Measurements from ENCODE around the gene RABGAP1L.
"Not testable (repeated sequence)": the region's sequence is repeated elsewhere in the genome, so short reads cannot be mapped to it uniquely, and the experiment has no call there.

Gene RABGAP1L

DNA sequence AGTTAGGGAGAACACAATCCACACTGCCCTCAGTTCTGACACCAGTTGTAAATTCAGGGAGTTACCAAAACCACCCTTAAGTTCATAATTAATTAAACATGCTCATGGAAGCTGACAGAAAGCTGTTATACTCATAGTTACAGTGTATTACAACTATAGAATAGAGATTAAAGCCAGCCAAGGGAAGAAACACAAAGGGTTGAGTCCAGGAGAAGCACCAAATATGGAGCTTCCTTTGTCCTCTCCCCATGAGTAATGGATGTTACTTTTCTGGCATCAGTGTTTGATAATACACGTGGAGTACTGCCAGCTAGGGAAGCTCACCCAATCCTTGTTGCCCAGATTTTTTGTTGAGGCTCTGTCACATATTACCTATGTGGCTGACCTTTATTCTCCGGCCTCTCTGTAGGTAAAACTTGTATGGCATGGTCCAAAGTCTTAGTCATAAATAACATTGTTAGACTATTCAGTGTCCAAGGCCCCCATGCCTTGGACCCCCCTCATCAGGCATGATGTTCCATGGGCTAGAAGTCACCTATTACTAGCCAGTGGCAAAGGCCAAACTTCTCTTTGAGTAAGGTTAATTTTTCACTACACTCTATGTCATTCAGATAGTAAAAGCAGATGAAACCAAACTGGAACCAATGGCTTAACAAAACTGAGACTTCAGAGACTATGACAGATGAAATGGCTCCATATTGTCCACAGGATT lies 464.2 kb downstream of the RABGAP1L start:
- no peak for DNase-seq

DNA sequence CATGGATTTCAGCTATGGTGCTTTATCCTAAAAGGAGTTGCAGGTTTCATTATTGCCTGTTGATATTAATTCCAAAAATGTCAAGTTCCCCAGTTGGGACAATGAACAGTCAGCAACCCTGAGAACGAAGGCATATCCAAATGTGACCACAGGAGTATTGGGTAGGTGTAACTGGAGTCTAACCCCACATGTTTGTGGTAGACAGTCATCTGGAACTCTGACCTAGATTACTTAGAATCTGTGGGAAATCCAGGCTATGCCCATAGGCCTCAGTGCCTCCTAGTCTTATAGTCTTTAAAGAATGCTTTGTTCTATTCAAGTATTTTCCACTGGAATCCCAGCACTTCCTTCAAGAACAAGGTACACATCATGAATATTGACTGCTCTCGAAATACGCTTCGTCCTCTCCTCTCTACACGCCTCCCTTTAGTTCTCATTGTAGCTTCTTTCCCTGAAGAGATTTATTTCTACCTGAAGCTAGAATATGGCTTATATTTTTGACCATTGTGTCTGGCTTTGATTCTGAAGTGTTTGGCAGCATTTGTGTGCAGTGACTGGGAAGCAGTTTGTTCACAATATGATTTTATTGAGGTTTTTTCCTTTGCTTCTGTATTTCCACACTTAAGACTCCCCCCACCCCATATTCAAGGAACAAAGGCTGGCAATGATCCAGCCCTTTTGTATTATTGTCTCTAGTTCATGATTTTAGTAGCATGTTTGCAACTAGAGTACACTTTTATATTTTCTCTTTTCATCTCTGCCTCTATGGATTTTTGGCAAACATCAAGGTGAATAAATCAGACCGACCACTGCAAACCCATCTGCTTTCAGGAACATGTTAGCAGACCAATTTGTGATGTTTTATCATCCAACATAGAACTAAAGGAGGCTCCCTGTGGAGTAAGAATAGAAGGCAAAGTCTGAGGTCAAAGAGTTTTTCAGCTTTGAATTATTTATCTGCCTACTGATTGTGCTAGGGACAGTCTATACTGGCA lies 467.0 kb downstream of the RABGAP1L start:
- no peak for DNase-seq

DNA sequence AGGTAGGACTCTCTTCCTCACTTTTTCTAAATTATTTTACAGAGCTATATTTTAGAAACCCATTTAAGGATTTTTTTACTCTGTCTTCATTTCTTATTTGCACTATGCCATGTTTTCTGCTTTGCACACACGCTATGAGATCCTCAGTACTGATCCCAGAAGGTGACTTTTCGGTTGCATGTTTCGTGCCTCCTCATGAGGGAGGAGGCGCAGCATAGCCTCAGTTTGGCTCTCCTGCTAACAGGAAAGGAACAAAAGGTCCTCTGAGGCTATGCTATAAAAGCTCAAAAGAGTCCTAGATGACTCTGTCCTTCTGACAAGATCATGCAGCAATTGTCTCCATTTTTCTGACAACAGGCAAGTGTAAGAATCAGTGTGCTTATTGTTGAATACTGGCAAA lies 478.2 kb downstream of the RABGAP1L start:
- no peak for DNase-seq

DNA sequence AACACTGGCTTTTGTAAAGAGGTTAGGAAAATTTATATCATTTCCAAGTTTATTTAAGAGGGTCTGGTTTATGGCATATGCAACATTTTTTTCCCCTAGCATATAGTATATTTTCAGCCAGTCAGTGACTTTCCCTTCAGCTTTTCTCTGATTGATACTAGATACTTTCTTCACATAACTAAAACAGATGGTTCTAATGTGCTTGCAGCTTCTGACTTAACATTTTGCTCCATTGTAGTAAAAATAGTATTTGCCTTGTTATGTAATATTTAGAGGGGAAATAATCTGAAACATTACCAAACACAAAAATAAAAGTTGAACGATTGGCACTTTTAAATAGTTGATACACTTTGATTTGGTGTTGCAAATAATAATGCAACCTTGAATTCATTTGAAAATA lies 480.1 kb downstream of the RABGAP1L start:
- DNase-seq: no peak

DNA sequence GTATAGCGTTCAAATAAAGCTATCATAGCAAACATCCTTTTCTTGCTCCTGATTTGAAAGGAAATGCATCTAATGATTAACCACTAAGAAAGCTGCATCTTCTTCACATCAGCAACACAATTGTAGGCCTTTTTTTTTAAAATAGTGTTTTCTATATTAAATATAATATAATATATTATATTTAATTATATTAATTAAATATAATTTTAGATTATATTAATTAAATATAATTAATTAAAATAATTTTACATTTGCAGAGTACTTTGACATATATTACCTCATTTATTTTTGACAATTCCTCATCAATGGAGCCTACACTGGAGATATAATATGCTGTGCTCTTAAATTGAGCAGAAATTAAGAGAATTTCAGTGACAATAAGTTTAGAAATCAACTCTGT lies 481.5 kb downstream of the RABGAP1L start:
- no peak for DNase-seq

DNA sequence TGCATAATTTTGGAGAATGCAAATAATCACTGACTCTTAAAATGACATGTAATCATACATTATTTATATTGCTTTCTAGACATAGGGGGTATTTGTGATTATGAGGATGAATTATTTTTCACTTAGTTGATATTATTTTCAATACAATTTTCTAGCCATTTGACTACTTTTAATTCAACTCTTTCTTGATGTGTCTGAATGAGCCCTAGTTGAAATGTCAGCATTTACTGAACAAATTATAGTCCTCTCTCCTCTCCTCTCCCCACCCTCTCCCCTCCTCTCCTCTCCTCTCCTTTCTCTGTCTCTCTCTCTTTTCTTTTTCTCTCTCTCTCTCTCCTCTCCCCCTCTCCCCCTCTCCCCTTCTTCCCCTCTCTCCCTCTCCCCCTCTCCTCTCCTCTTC lies 483.1 kb downstream of the RABGAP1L start:
- no peak for DNase-seq

DNA sequence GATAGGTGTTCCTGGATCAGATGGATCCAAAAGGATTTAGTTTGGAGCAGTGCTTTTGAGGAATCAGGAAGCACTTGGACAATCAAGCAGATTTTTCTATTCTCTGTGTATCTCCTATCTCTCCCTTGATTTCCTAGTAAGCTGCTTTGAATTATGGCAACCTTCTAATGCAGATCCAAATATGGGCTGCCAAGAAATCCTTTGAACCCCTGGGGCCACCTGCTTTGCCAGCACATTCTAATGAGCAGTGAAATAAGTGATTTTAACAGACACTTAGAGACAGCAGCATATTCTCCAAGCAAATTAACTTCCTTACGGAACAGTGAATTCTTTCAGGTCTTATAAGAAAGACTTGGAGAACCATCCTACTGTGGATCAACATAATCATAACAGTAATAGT lies 483.9 kb downstream of the RABGAP1L start:
- no peak for DNase-seq

DNA sequence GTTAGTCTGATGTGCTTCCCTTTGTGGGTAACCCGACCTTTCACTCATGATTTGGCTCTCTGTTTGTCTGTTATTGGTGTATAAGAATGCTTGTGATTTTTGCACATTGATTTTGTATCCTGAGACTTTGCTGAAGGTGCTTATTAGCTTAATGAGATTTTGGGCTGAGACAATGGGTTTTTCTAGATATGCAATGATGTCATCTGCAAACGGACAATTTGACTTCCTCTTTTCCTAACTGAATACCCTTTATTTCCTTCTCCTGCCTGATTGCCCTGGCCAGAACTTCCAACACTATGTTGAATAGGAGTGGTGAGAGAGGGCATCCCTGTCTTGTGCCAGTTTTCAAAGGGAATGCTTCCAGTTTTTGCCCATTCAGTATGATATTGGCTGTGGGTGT lies 490.3 kb downstream of the RABGAP1L start:
- not testable (repeated sequence) for DNase-seq

DNA sequence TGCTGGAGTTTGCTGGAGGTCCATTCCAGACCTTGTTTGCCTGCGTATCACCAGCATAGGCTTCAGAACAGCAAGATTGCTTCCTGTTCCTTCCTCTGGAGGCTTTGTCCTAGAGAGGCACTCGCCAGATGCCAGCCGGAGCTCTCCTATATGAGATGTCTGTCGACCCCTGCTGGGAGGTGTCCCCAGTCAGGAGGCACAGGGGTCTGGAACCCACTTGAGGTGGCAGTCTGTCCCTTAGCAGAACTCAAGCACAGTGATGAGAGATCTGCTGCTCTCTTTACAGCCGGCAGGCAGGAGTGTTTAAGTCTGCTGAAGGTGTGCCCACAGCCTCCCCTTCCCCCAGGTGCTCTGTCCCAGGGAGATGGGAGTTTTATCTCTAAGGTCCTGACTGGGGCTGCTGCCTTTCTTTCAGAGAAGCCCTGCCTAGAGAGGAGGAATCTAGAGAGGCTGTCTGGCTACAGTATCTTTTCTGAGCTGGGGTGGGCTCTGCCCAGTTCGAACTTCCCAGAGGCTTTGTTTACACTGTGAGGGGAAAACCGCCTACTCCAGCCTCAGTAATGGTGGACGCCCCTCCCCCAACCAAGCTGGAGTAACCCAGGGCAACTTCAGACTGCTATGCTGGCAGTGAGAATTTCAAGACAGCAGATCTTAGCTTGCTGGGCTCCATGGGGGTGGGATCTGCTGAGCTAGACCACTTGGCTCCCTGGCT lies 493.4 kb downstream of the RABGAP1L start:
- DNase-seq: no peak

DNA sequence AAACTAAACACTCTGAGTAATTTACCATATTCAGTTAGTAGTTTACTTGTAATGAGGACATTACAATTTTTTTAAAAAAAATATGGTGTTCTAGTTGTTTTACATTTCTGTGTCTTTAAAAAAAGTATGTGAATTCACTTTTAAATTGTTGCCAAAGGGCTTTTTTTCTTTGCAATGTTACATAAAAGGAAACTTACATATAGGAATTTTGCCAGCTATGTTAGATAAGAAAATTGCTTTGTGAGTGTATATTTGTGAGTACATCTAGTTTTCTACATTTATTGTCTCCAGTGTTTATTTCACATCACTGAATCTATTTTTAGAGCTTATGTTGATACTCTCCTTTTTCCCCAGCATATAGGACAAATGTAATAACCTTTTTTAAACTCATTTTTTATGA lies 495.2 kb downstream of the RABGAP1L start:
- no peak for DNase-seq

DNA sequence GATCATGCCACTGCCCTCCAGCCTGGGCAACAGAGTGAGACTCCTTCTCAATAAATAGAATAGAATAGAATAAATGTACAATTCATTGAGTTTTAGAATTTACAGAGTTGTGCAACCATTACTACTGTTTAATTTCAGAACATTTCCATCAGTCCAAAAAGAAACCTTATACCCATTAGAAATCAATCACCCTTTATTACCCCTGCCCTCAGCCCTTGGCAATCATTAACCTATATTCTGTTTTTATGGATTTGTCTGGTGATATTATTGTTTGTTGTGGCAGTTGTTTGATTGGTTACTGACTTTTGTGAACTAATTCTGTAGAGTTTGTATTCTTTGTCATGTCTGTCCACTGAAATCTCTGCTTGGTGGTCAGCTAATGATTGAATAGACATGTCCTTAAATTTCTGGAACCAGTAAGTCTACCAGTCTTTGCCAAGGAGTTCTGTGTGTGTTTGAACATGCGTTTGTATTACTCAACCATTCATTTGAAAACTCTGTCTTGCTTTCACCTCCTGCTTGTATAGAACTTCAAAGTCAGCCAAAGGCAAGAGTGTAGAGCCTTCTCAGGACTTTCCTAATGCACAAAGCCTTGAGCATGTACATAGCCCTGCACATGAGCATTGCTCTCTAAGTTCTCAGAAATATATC lies 497.2 kb downstream of the RABGAP1L start:
- no peak for DNase-seq

DNA sequence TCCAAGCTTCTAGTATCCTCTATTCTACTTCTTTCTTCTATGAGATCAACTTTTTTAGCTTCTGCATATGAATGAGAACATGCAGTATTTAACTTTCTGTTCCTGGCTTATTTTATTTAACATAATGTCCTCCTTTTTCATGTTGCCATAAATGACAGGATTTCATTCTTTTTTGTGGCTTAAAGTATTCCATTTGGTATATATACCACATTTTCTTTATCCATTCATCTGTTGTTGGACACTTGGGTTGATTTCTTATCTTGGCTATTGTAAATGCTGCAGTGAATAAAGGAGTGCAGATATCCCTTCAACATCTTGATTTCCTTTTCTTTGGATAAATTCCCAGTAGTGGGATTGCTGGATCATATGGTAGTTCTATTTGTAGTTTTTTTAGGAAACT lies 498.1 kb downstream of the RABGAP1L start:
- DNase-seq: no peak

DNA sequence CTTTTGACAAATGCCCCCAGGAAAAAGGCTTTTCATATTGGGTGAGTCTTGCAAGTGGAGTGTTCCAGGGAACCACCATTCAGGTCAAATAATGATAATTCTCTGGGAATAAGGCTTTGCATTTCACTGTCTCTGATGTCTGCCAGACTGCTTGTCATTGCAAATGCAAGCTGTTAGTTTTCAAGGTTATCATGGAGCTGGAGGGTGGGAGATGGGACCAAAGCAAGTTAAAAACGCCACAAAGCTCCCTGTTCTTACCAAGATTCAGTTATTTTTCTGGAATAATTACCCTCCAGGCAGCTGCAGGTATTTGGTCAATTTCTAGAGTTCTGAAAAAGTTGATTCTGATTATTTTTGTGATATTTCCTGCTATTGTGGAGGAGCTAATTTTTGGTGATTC lies 498.6 kb downstream of the RABGAP1L start:
- no peak for DNase-seq

DNA sequence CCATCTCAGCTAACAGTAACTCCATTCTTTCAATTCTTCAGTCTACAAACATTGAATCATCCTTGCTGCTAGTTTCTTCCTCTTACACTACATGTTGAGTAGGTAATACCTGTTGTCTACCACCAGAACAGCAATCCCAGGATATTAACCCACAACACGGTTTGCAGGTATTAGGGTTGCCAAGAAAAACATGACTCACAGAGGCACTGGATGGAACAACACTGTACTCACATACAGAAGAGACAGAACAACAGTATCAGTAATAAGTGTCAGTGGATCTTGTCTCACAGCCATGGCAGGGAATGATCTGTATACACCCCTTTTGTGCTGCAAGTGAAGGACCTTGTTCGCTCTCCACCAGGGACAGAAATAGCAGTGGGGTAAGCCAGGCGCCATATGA lies 500.5 kb downstream of the RABGAP1L start:
- no peak for DNase-seq

DNA sequence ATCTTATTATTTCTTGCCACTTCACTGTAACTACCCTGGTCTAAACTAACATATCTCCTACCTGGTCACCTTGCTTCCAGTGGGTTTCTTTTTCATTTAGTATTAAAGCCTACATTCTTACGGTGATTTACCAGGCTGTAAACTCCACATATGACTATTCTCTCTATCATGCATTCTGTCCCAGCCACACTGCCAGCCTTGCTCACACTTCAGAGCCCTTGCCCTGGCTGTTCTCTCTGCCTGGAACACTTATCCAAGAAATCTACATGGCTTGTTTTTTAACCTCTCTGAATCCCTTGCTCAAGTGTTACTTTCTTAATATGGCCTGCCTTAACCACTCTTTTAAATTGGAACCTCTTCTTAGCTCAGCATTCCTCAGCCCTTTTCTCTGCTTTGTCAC lies 501.2 kb downstream of the RABGAP1L start:
- DNase-seq: no peak

DNA sequence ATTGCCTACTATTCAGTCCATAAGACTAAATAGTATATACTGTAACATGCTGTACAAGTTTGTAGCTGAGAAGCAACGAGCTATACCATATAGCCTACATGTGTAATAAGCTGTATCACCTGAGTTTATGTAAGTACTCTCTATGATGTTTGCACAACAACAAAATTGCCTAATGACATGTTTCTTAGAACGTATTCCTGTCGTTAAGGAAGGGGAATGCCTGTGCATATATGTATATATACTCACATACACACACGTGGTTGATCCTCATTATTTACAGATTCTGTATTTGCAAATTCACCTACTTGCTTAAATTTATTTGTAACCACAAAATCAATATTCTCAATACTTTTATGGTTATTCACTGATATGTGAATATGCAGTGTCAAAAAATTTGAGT lies 504.0 kb downstream of the RABGAP1L start:
- no peak for DNase-seq

DNA sequence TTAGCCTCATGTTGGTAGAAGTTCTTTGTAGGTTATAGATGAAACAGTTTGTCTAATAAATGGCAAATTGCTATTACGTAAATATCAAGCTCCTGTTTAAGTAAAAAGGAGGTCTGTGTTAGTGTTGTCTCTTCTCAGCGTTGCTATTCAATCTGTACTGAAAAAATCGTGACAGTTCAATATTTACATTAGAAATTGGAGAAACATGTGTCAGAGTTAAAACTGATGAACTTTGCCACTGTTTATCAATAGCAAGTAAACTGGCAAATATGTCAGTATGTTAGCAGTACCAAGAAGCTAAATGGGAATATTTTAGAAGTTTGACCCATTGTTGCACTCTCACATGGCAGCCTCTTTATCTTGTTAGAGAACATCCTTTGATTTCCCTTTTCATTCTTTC lies 506.9 kb downstream of the RABGAP1L start:
- DNase-seq: no peak

DNA sequence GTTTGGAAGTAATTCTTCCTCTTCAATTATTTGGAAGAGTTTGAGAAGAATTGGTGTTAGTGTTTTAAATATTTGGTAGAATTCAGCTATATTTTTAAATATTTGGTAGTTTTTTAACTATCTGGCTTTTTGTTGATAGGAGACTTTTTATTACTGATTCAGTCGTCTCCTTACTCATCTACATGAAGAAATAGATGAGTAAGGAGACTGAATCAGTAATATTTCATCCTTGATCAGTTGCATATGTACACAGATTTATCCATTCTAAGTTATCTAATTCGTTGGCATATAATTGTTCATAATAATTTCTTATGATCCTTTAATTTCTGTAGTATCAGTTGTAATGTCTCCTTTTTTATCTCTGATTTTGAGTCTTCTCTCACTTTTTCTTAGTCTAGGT lies 512.5 kb downstream of the RABGAP1L start:
- DNase-seq: no peak

DNA sequence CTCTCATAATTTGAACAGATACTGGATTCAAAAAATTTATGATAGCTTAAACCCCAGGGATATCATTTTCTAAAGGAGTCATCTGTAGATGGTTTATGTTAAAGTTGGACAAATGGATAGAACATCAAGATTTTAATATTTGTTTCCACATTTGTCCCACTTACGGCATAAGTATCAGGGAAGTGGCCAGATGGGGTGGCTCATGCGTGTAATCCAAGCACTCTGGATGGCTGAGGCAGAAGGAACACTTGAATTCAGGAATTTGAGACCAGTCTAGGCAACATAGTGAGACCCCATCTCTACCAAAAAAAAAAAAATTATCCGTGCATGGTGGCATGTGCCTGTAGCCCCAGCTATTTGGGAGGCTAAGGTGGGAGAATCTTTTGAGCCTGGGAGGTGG lies 517.5 kb downstream of the RABGAP1L start:
- no peak for DNase-seq

DNA sequence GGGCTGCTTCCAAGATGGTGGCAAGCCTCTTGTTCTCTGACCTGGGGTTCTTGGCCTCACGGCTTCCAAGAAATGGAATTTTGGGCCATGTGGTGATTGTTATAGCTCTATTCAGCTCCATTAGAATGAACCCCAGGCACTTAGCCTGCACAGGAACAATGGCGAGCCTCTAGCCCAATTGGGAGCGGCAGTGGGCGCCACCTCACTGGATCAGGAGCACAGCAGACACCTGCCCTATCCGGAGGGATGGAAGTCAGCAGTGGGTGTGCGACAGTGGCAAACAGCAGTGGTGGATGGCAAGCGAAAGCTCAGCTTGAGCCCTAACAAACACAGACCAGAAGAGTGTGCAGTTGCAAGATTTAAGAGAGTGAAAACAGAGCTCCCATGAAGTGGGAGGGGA lies 519.3 kb downstream of the RABGAP1L start:
- no peak for DNase-seq

DNA sequence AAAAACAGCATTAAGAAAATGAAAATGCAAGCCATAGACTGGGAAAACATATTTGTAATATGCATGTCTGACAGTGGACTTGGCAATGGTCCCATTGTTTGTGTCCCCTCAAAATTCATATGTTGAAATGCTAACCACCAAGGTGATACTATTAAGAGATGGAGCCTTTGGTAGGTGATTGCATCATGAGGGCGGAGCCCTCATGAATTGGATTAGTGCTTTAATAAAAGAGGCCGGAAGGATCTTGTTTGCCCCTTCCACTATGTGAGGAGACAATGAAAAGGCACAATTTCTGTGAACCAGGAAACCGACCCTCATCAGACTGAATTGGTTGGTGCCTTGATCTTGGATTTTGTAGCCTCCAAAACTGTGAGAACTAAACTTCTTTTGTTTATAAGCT lies 520.8 kb downstream of the RABGAP1L start:
- no peak for DNase-seq

DNA sequence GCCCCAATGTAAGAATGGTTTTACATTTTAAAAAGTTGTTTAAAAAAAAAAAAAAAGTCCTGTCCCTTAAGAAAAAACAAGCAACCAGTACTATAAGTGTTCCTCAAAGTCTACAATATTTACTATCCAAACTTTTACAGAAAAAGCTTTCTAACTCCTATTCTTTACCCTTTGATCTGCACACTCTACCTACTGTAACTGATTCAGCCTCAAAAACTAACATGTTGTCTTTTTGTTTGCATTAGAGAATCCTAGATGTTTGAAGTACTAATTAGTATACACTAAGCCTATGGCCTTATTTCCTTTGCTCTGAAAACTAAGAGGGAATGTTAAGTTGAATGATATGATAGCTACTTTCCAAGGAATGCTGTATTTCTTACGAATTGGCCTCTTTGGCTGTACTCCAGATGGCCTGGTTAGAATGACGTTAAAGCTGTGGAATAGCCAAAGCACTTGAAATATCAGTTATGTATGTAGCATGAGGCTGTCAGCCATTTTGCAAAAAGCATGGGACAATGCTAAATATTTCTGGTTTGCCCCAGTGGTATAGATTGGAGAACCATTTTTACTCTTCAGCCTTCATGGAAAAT lies 523.2 kb downstream of the RABGAP1L start:
- no peak for DNase-seq

DNA sequence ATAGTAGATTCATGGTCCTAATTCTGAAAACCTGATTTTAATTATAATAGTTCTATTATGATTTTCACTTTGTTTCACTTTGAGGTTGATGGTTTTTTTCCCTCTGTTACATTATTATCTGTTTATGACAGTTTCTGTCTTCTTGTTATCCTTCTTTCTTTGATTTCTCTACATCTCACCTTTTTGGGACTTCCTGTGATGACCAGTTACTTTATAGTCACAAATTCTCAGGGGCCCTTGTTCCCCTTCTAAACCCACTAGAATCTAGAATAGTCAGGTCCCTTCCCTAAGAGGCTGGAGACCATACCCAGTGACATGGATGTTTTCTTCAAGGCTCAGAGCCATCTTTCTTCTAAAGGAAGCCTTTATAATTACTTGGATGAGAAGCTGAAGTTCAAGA lies 526.9 kb downstream of the RABGAP1L start:
- DNase-seq: no peak

Measured in inflammatory macrophage treated with lipopolysaccharide for 1 hour (primary cell).